Measurements from ENCODE around the gene PGS1. TPM values are rescaled to one million over a fixed set of nuclear protein-coding genes. Genes with fewer than 3 reads are reported as not detected.

PGS1 gene
- total RNA-seq, 1 donor from 2014 or later = 66.9 TPM

GRCh38 chr17:78428025-78428575, 49.7 kb downstream of the PGS1 start:
- no peak for DNase-seq

DNA sequence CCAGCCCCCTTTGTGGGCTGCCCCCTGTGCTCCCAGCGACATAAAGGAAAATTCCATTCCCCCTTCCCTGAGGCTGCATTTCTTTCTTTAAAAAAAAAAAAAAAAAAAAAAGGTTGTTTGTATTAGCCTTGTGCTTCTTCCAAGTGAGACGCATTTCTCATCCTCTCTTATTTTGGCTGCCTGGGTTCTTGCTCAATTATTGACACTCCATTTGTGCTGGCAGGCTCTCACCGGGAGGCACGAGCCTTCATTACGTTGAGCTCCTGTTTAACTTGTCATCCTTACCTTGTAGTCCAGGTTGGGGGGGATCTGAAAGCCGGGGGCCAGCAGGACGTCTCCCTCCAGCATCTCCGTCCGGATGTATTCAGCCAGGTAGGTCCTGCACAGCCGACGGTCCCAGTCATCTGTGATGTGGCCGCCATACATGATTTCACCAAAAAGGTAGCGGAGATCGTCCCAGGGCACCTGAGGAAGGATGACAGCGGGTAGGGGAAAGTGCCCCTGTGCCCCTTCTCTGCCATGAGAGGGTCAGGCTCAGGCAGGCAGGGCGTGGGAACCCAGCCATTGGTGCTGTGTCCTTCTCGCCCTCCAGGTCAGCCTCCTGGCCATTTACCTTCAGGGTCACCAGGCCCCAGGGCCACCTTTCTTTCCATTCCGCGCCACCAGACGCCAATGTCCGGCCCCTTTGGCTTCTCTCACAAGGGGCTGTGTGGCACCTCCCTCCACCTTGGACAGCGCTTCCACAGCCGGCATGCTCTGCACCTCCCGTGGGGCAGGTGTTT, 50.6 kb downstream of the PGS1 start:
- no peak for DNase-seq

DNA sequence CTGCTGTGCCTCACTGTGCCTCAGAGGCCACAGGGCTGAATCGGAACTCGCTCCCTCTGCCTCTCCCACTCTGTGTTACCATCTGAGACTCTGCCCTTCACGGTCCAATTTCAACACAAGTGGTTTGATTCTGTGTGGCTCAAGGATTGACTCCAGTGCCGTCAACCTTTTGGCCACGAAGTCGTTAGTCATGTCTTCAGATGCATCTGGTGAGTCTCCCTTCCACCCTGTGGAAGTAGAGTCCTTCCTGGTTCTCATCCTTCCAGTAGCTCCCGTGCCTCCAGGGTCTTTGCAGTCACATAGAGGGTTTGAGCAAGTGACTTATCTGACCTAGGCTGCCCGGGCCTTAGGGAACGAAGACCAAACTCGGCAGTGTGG, 51.2 kb downstream of the PGS1 start:
- no peak for DNase-seq

GRCh38 chr17:78430892-78431691, 52.6 kb downstream of the PGS1 start:
- peak; percentile 51 for DNase-seq

- DNase-seq = no peak
These were observed 53.2 kb downstream of the PGS1 start for GRCh38 chr17:78431692-78431958.

DNA sequence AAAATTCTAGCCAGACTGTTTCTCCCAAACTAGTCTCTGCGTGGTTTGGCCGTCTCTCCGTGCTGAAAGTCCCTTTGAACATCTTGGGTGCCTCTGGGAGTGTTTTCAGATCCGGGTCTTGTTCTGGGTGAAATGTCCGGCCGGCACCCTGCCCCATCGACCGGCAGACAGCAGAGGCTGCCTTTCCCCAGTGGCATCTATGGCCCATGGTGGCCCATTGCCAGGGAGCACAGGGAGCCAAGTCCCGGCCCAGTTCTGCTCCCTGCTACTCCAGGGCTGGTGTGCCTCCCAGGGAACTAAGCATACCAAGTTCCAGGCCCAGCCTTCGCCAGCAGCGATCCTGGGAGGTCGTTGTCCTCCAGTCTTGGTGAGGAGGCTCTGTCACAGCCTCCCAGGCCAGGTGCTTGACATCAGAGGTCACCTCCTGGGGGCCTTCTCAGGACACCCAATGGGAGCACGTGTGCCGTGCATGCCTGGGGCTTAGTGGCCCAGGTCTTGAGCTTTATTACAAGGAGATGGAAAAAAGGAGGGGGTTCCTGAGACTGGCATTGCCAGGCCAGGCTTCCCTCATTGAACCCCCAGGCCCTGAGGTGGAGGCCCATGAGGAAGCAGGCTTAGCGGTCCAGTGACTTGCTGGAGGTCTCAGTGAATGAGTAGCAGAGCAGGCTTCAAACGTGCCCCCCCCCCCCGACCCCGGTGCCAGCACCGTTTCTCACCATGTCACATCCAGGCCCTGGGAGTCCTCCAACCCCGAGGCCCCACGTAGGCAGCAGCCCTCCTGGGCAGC, 54.0 kb downstream of the PGS1 start:
- DNase-seq = no peak

DNA sequence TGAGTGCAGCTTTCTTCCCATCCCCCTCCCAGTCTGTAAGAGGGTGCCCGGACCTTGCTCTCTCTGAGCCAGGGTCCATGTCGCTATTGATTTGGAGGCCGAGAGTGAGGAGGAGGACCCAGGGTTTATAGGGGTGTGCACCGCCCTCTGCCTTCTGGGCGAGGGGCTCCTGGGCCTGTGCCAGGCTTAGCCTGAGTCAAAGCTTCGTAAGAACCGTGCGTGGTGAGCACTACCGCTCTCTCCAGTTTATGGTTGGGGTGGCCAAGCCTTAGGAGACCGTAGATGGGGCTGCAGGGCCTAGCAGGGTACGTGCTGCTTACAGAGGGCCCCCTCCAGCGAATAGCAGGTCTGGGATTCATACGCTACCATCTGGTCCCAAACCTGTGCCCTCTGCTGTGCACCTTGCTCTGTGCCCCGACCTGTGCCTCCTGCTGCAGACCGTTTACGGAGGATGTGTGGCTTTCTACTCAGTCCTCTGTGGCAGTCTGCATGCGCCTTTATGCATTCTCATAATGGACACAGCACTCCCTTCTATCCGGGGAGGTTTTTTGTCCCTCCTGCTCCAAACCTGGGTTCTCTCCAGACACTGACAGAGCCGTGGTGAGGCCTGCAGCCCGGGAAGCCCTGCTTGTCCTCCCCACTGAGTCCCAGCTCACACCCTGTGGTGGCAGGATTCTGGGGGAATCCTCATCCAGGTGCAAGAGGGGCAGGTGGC, 54.7 kb downstream of the PGS1 start:
- DNase-seq = no peak

DNA sequence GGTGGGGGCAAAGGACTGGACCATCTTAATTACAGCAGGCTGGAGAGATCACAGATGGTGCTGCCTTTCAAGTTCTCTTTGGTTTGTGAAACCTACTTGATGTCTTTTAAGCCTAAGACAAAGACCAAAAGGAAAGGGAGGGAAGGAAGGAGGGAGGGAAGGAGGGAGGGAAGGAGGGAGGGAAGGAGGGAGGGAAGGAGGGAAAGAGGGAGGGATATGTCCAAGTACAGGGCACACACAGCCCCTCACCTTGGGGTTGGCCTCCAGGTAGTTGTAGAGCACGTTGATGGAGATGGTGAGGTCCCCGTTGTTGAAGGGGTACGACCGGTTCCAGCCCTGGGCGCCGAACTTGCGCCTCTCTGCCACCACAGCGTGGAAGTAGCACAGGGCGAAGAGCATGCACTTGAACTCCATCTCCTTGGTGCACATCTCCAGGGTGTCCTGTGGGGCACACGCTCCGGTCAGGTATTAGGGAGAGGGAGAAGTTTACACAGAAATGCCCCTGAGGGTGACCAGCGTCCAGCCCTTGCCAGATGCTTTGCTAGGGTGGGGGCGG, 55.4 kb downstream of the PGS1 start:
- DNase-seq = no peak

DNA sequence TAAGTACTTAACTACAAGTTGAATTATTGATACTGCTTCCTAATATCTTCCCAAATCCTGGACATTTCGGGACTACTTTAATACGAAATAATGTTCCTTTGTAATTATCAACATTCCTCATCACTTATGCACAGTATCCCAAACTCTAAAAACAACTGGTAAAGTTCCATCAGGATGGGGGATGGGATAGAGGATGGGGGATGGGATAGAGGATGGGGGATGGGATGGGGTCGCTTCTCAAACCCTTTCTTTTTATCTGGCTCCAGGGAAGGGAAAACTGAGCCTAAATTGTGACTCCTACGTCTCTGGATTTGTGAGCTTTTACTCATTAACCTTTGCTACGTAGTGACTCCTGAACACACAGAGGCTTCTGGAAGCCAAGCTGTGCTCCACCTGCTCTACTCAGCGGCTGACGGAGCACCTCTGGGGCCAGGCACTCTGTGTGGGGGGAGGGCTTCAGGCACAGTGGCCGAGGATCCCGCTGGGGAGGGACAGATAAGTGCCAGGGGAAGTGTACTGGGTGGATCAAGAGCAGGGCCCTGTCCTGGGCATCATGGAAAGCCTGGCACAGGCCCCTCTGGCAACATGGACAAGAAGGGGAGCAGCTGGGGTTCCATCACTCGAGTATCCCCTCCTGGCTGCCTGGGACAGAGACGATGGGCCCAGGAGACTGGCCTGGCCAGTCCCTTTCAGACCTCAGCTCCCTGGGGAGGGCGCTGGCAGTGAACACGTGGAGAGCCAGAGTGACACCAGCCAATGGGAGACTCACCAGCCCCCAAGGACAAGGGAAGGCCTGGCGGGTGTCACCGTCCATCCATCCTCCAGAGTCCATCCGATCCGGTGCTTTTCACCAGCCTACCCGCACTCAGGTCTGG, 56.2 kb downstream of the PGS1 start:
- DNase-seq = no peak

DNA sequence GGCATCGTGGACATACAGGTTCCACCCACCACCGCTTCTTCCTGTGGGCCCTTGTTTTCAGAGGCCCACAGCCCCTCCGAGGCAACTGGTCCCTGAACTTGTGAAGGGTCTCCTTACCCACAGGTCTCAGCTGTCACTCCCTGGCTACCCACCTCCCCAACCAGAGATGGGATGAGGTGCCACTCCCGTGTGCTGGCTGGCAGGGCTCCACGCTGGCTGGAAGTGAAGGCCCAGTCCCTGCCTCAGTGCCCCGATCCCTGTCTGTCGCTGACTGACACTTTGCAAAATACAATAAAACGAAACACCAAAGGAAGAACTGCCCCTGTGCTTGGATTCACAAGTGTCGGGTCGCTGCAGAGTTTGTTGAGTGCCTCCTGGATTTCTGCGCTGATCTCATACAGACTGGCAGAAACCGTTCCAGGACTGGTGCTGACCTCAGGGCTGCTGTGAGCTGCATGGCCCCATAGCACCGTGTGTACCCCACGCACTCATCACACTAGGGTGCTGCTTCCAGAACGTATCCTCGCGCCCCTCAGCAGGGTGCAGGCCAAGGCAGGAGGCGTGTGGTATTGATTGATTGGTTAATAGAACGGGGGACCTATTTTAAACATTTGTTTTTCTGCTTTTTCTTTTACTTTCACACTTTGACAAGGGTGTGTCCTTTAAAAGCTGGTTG, 57.0 kb downstream of the PGS1 start:
- DNase-seq = no peak

GRCh38 chr17:78437508-78438169, 59.2 kb downstream of the PGS1 start:
- DNase-seq = no peak

DNA sequence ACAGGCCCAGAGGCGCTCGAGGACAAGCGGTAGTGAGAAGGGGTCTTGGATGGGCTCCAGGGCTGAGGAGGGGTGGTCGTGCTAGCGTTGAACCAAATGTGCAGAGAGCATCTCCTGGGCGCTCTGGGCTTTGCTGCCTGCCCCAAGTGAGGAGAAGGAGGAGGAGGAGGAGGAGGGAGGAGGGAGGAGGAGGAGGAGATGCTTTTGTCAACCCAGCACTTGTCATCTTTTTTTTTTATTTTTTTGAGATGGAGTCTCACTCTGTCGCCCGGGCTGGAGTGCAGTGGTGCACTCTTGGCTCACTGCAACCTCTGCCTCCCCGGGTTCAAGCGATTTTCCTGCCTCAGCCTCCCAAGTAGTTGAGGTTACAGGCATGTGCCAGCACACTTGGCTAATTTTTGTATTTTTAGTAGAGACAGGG, 59.8 kb downstream of the PGS1 start:
- no peak for DNase-seq

DNA sequence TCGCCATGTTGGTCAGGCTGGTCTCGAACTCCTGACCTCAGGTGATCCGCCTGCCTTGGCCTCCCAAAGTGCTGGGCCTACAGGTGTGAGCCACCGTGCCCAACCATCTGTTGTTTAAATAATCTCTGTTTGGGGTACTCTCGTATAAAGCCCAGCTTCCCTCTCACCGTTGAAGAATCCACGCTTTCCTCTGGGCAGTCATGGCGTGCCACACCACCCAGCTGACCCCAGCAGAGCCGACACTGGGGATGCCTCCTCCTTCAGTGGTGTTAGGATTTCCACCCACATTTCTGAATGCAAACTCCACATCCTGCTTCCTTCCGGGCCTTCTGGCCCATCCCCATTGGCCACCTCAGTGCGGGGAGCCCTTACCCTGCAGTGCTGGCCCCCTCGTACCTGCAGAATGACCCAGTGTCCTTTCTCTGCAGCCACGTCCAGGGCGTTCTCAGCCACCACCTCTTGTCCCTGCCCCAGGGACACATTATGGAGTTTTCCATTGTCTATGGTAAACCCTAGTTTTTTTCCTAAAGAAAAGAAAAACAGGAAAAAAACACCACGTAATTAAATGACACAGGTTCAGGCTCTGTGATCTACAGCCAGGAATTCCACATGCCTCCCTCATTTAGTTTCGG, 60.4 kb downstream of the PGS1 start:
- peak; percentile 55 for DNase-seq

- no peak for DNase-seq
These were observed 63.0 kb downstream of the PGS1 start for GRCh38 chr17:78441271-78441971.

DNA sequence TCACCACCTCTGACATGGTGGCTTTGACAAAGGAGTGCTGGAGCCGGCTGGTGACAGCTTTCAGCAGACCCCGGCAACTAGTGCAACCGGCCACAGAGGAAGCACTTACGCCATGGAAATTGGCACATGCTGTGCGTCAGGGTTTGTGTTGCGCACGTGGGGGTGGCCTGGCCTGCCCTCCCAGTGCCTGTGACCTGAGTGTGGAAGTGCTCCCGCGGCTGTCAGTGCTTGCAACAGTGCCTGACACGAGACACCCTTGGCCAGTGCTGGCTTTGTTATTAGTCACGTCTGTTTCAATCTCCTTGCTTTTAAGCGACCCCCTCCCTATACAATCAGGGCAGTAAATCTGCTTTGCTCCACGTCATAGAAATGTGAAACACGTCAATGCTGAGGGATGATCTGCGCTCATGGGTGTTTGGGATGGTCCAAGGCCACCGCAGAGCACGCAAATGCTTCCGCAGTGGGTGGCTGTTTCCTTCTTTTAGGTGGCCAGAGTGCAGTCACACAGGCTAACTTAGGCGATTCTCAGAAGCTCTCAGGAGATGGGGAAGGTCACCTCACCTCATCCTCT, 64.3 kb downstream of the PGS1 start:
- DNase-seq = peak; percentile 40

- DNase-seq = no peak
These were observed 65.9 kb downstream of the PGS1 start for GRCh38 chr17:78444392-78444791.

GRCh38 chr17:78446833-78447232, 68.4 kb downstream of the PGS1 start:
- no peak for DNase-seq

DNA sequence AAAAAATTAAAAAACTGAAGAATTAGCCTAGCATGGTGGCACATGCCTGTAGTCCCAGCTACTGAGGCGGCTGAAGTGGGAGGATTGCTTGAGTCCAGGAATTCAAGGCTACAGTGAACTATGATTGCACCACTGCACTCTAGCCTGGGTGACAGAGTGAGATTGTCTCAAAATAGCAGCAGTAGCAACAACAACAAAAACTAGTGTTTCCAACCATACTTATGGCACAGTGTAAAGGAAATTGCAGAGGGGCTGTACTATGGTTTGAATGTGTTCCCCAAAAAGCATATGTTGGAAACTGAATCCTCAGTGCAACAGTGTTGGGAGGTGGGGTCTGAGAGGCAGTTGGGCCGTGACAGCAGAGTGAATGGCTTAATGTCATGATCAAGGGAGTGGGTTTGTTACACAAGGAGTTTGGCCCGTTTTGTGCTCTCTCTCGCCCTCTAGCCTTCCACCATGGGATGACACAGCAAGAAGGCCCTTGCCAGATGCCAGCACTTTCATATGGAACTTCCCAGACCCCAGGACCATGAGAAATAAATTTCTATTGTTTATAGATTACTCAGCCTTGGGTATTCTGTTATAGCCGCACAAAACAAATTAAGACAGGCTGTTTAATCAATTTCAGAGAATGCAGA, 70.0 kb downstream of the PGS1 start:
- no peak for DNase-seq

Data from dermis blood vessel endothelial cell (primary cell).